Gastrocnemius medialis (tissue), 4 donors: ENCODE measurements around the gene FNDC1.

ENCODE experiments used
- CTCF ChIP-seq, 5 experiments: fragments of 450-650 bp in 3 of 5; fragments of 200-600 bp in 2 of 5; sonication (generic) in 2 of 5; IDR thresholded peaks in 4 of 5; conservative IDR thresholded peaks in 1 of 5; 1 replicate in 4 of 5; 2 replicates in 1 of 5; pipeline ENCODE4 v1.5.1; 2016 to 2019; ENCODE audit warnings: antibody characterized with exemption in 5 of 5, mild to moderate bottlenecking in 3 of 5, moderate library complexity in 3 of 5
- POLR2A ChIP-seq, 2 donors: fragments of 450-650 bp; IDR thresholded peaks; one replicate each; pipeline ENCODE4 v1.6.1; 2017; ENCODE audit warnings: antibody characterized with exemption in 2 of 2, mild to moderate bottlenecking in 2 of 2, moderate library complexity in 2 of 2

- no peak for TF ChIP-seq POLR2A (IDR thresholded peaks at IDR 0.05)
- no peak for TF ChIP-seq CTCF (IDR thresholded peaks at IDR 0.05 in 4 of 5, conservative IDR thresholded peaks at IDR 0.05 in 1 of 5)
These were observed 133.4 kb downstream of the FNDC1 start for GRCh38 chr6:159302594-159302992.
